SK-N-SH treated with all-trans-retinoic acid at 6 μM for 48 hours (cell line): Measurements from ENCODE around the gene SH3BP1.

Experiments used
- ATAC-seq: fragments of 200-7000 bp; cut with Tn5 transposase; 3 replicates; pipeline ENCODE4 v1.9.1; 2020; ENCODE audit warnings: mild to moderate bottlenecking, moderate library complexity
- ARNTL ChIP-seq: fragments of 450-650 bp; formaldehyde crosslinking; IDR thresholded peaks from 2 replicates; pipeline ENCODE4 v1.5.0; 2020; ENCODE audit warnings: low read depth, mild to moderate bottlenecking, moderate library complexity, borderline replicate concordance
- BACH2 ChIP-seq: fragments of 250-450 bp; sonication (Bioruptor Pico); IDR thresholded peaks from 2 replicates; pipeline ENCODE4 v1.9.0; 2021; ENCODE audit warnings: mild to moderate bottlenecking, borderline replicate concordance
- CSDC2 ChIP-seq: fragments of 250-450 bp; sonication (Bioruptor Pico); IDR thresholded peaks from 2 replicates; pipeline ENCODE4 v1.5.0; 2020; ENCODE audit warnings: mild to moderate bottlenecking, moderate library complexity
- ESRRG ChIP-seq: fragments of 250-450 bp; sonication (Bioruptor Pico); IDR thresholded peaks from 2 replicates; pipeline ENCODE4 v1.6.1; 2021; ENCODE audit warnings: mild to moderate bottlenecking
- GLIS3 ChIP-seq: fragments of 250-450 bp; sonication (Bioruptor Pico); IDR thresholded peaks from 2 replicates; pipeline ENCODE4 v1.5.0; 2020; ENCODE audit warnings: mild to moderate bottlenecking, moderate library complexity
- ISL1 ChIP-seq: fragments of 250-450 bp; sonication (Bioruptor Pico); IDR thresholded peaks from 2 replicates; pipeline ENCODE4 v2.1.2; 2022; ENCODE audit warnings: mild to moderate bottlenecking, moderate library complexity
- OSR1 ChIP-seq: fragments of 250-450 bp; sonication (Bioruptor Pico); IDR thresholded peaks from 2 replicates; pipeline ENCODE4 v1.8.0; 2022; ENCODE audit warnings: moderate library complexity, mild to moderate bottlenecking, inconsistent platforms
- PPARA ChIP-seq: fragments of 250-450 bp; sonication (Bioruptor Pico); IDR thresholded peaks from 2 replicates; pipeline ENCODE4 v1.5.0; 2020; ENCODE audit warnings: mild to moderate bottlenecking, borderline replicate concordance
- RARB ChIP-seq: fragments of 250-450 bp; sonication (Bioruptor Pico); IDR thresholded peaks from 2 replicates; pipeline ENCODE4 v1.8.0; 2021; ENCODE audit warnings: mild to moderate bottlenecking, moderate library complexity
- SNAI2 ChIP-seq: fragments of 250-450 bp; sonication (Bioruptor Pico); IDR thresholded peaks from 2 replicates; pipeline ENCODE4 v1.5.0; 2020; ENCODE audit warnings: mild to moderate bottlenecking, moderate library complexity
- TCF4 ChIP-seq: fragments of 250-450 bp; sonication (Bioruptor Pico); IDR thresholded peaks from 2 replicates; pipeline ENCODE4 v1.8.0; 2021; ENCODE audit warnings: mild to moderate bottlenecking, moderate library complexity, borderline replicate concordance
- TOX ChIP-seq: fragments of 250-450 bp; sonication (Bioruptor Pico); IDR thresholded peaks from 2 replicates; pipeline ENCODE4 v1.8.0; 2021; ENCODE audit warnings: mild to moderate bottlenecking, moderate library complexity, borderline replicate concordance
- ZC3H10 ChIP-seq: fragments of 250-450 bp; sonication (Bioruptor Pico); IDR thresholded peaks from 2 replicates; pipeline ENCODE4 v1.5.1; 2021; ENCODE audit warnings: mild to moderate bottlenecking, moderate library complexity
- ZFP3 ChIP-seq: fragments of 250-450 bp; sonication (Bioruptor Pico); IDR thresholded peaks from 2 replicates; pipeline ENCODE4 v1.5.0; 2020; ENCODE audit warnings: mild to moderate bottlenecking, moderate library complexity
- ZFP30 ChIP-seq: fragments of 450-650 bp; formaldehyde crosslinking; IDR thresholded peaks from 2 replicates; pipeline ENCODE4 v1.5.0; 2022; ENCODE audit warnings: mild to moderate bottlenecking, moderate library complexity
- ZNF70 ChIP-seq: fragments of 450-650 bp; formaldehyde crosslinking; IDR thresholded peaks from 2 replicates; pipeline ENCODE4 v1.5.0; 2020; ENCODE audit warnings: mild to moderate bottlenecking, moderate library complexity
- ZNF8 ChIP-seq: fragments of 450-650 bp; formaldehyde crosslinking; IDR thresholded peaks from 2 replicates; pipeline ENCODE4 v1.5.0; 2020; ENCODE audit warnings: mild to moderate bottlenecking, moderate library complexity
- TF ChIP-seq, protein P1 (sequence below): fragments of 250-450 bp; sonication (Bioruptor Pico); IDR thresholded peaks from 2 replicates; pipeline ENCODE4 v1.5.1; 2020; ENCODE audit warnings: low read depth, mild to moderate bottlenecking, moderate library complexity
- TF ChIP-seq, protein P2 (sequence below): fragments of 250-450 bp; sonication (Bioruptor Pico); IDR thresholded peaks from 2 replicates; pipeline ENCODE4 v1.8.0; 2020; ENCODE audit warnings: mild to moderate bottlenecking, moderate library complexity, borderline replicate concordance
- TF ChIP-seq, protein P3 (sequence below): fragments of 250-450 bp; sonication (Bioruptor Pico); IDR thresholded peaks from 2 replicates; pipeline ENCODE4 v1.5.0; 2020; ENCODE audit warnings: mild to moderate bottlenecking, moderate library complexity
- TF ChIP-seq, protein P4 (sequence below): fragments of 250-450 bp; sonication (Bioruptor Pico); IDR thresholded peaks from 2 replicates; pipeline ENCODE4 v1.5.1; 2021; ENCODE audit warnings: mild to moderate bottlenecking, moderate library complexity

The SH3BP1 gene

DNA sequence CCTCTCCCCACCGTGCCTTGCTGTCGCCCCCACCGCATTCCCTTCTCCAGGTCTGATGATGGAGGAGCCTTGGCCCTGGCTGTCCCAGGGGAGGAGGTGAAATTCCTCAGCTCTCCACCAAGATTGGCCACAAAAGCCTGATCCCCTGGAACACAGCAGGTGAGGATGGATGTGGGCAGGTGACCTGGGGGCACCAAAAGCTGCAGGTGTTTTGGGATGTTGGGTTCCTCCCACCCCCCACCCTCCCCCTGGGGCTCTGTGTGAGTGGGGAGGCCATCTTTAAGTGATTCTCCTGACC lies 58.0 kb downstream of the SH3BP1 start:
- no peak for TF ChIP-seq RARB (CRISPR knock-in tag)
- 0 out of 2 replicates have a peak, but pooled peaks have one; percentile 23 for TF ChIP-seq ZNF70 (CRISPR knock-in tag)
- no peak for ATAC-seq

DNA sequence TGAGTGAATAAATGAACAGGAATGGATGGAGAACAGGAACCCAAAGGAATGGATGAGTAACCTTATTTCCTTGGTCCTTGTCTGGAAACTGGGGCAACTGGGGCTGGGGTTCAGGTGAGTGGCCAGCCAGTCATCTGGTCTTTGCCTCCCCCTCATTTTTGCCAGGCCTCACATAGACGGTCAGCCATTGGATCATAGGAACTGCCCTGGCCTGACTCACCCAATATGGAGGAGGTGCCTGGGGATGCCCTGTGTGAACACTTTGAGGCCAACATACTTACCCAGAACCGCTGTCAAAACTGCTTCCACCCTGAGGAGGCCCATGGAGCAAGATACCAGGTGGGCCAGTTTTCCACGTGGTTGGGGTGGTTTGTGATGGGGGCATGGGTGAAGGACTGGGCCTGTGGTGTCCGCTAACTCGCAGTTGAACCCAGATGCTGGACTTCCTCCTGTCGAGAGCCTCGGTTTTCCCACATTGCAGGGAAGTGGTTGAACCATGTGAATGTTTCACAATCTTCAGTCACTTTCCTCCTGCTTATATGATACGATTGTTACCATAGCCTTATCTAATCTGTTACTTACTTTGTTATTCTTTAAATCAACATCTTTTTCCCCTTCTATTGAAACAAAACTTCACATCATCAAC lies 61.8 kb downstream of the SH3BP1 start:
- no peak for TF ChIP-seq BACH2 (CRISPR knock-in tag)
- TF ChIP-seq, protein P1, sequence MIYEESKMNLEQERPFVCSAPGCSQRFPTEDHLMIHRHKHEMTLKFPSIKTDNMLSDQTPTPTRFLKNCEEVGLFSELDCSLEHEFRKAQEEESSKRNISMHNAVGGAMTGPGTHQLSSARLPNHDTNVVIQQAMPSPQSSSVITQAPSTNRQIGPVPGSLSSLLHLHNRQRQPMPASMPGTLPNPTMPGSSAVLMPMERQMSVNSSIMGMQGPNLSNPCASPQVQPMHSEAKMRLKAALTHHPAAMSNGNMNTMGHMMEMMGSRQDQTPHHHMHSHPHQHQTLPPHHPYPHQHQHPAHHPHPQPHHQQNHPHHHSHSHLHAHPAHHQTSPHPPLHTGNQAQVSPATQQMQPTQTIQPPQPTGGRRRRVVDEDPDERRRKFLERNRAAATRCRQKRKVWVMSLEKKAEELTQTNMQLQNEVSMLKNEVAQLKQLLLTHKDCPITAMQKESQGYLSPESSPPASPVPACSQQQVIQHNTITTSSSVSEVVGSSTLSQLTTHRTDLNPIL (CRISPR knock-in tag), result no peak
- no peak for TF ChIP-seq ESRRG (CRISPR knock-in tag)
- TF ChIP-seq, protein P2, sequence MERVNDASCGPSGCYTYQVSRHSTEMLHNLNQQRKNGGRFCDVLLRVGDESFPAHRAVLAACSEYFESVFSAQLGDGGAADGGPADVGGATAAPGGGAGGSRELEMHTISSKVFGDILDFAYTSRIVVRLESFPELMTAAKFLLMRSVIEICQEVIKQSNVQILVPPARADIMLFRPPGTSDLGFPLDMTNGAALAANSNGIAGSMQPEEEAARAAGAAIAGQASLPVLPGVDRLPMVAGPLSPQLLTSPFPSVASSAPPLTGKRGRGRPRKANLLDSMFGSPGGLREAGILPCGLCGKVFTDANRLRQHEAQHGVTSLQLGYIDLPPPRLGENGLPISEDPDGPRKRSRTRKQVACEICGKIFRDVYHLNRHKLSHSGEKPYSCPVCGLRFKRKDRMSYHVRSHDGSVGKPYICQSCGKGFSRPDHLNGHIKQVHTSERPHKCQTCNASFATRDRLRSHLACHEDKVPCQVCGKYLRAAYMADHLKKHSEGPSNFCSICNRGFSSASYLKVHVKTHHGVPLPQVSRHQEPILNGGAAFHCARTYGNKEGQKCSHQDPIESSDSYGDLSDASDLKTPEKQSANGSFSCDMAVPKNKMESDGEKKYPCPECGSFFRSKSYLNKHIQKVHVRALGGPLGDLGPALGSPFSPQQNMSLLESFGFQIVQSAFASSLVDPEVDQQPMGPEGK, result no peak
- no peak for TF ChIP-seq PPARA (CRISPR knock-in tag)
- no peak for TF ChIP-seq ISL1 (CRISPR knock-in tag)
- no peak for TF ChIP-seq CSDC2 (CRISPR knock-in tag)
- TF ChIP-seq TCF4, result no peak
- no peak for TF ChIP-seq ZC3H10 (CRISPR knock-in tag)
- TF ChIP-seq ZNF8 (CRISPR knock-in tag), result no peak
- no peak for TF ChIP-seq ZFP30 (CRISPR knock-in tag)
- no peak for TF ChIP-seq RARB (CRISPR knock-in tag)
- ATAC-seq, result no peak

DNA sequence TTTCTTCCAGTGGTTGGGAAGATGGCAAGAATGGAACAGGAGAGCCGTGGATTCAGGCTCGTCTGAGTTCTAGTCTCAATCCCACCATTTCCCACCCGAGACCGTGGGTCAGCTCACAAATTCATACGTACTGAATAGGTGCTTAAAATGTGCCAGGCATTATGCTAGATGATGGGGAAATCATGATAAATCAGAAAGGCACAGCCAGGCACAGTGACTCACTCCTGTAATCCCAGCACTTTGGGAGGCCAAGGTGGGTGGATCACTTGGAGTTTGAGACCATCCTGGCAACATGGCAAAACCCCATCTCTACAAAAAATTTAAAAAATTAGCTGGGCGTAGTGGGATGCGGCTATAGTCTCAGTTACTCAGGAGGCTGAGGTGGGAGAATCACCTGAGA lies 64.4 kb downstream of the SH3BP1 start:
- no peak for ATAC-seq
- TF ChIP-seq ESRRG (CRISPR knock-in tag) (no peak), ZFP30 (CRISPR knock-in tag) (no peak), RARB (CRISPR knock-in tag) (no peak), ARNTL (CRISPR knock-in tag) (no peak), ZC3H10 (CRISPR knock-in tag) (no peak), PPARA (CRISPR knock-in tag) (no peak), TOX (CRISPR knock-in tag) (no peak), ISL1 (CRISPR knock-in tag) (no peak), OSR1 (CRISPR knock-in tag) (no peak), TCF4 (no peak), GLIS3 (CRISPR knock-in tag) (no peak), BACH2 (CRISPR knock-in tag) (no peak), ZNF70 (CRISPR knock-in tag) (no peak)
- TF ChIP-seq, protein P3, sequence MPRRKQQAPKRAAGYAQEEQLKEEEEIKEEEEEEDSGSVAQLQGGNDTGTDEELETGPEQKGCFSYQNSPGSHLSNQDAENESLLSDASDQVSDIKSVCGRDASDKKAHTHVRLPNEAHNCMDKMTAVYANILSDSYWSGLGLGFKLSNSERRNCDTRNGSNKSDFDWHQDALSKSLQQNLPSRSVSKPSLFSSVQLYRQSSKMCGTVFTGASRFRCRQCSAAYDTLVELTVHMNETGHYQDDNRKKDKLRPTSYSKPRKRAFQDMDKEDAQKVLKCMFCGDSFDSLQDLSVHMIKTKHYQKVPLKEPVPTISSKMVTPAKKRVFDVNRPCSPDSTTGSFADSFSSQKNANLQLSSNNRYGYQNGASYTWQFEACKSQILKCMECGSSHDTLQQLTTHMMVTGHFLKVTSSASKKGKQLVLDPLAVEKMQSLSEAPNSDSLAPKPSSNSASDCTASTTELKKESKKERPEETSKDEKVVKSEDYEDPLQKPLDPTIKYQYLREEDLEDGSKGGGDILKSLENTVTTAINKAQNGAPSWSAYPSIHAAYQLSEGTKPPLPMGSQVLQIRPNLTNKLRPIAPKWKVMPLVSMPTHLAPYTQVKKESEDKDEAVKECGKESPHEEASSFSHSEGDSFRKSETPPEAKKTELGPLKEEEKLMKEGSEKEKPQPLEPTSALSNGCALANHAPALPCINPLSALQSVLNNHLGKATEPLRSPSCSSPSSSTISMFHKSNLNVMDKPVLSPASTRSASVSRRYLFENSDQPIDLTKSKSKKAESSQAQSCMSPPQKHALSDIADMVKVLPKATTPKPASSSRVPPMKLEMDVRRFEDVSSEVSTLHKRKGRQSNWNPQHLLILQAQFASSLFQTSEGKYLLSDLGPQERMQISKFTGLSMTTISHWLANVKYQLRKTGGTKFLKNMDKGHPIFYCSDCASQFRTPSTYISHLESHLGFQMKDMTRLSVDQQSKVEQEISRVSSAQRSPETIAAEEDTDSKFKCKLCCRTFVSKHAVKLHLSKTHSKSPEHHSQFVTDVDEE (CRISPR knock-in tag), result no peak

DNA sequence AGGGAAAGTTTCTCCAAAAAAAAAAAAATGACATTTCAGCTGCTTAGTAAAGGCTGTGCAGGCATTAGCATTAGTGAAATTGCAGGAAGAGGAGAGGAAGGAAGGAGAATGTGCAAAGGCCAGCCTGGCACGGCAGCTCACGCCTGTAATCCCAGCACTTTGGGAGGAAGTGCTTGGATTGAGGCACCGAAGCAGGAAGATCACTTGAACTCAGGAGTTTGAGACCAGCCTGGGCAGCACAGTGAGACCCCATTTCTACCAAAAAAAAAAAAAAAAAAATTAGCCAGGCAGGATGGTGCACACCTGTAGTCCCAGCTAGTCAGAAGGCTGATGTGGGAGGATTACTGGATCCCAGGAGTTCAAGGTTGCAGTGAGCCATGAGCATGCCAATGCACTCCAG lies 65.2 kb downstream of the SH3BP1 start:
- ATAC-seq, result no peak
- TF ChIP-seq ESRRG (CRISPR knock-in tag) (no peak), ZFP30 (CRISPR knock-in tag) (no peak)
- TF ChIP-seq, protein P2, result no peak

DNA sequence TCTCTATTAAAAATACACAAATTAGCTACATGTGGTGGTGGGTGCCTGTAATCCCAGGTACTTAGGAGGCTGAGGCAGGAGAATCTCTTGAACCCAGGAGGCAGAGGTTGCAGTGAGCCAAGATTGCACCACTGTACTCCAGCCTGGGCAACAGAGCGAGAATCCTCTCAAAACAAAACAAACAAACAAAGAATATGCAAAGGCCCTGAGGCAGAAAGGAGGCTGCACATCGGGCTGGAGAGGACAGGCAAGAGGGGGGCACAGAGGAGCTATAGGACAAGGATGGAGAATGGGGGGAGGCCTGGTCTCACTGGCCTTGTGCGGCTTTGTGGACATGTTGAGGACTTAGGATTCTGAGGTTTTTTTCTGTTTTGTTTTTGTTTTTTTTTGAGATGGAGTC lies 65.7 kb downstream of the SH3BP1 start:
- ATAC-seq, result no peak
- no peak for TF ChIP-seq RARB (CRISPR knock-in tag)
- TF ChIP-seq ZNF70 (CRISPR knock-in tag), result no peak
- TF ChIP-seq OSR1 (CRISPR knock-in tag), result no peak
- no peak for TF ChIP-seq SNAI2 (CRISPR knock-in tag)
- TF ChIP-seq, protein P2, result no peak
- no peak for TF ChIP-seq ZFP3 (CRISPR knock-in tag)
- TF ChIP-seq TCF4, result no peak
- TF ChIP-seq BACH2 (CRISPR knock-in tag), result no peak
- TF ChIP-seq, protein P4, sequence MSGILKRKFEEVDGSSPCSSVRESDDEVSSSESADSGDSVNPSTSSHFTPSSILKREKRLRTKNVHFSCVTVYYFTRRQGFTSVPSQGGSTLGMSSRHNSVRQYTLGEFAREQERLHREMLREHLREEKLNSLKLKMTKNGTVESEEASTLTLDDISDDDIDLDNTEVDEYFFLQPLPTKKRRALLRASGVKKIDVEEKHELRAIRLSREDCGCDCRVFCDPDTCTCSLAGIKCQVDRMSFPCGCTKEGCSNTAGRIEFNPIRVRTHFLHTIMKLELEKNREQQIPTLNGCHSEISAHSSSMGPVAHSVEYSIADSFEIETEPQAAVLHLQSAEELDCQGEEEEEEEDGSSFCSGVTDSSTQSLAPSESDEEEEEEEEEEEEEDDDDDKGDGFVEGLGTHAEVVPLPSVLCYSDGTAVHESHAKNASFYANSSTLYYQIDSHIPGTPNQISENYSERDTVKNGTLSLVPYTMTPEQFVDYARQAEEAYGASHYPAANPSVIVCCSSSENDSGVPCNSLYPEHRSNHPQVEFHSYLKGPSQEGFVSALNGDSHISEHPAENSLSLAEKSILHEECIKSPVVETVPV, result no peak
